ENCODE measurements around the gene GATAD2A. TPM values are rescaled to one million over a fixed set of nuclear protein-coding genes. Genes with fewer than 3 reads are reported as not detected.
A peak's percentile ranks its signal among the peaks of the same experiment; 100 is the strongest.

GATAD2A gene
- total RNA-seq, 2 experiments from 2014 or later, result 180 TPM

DNA sequence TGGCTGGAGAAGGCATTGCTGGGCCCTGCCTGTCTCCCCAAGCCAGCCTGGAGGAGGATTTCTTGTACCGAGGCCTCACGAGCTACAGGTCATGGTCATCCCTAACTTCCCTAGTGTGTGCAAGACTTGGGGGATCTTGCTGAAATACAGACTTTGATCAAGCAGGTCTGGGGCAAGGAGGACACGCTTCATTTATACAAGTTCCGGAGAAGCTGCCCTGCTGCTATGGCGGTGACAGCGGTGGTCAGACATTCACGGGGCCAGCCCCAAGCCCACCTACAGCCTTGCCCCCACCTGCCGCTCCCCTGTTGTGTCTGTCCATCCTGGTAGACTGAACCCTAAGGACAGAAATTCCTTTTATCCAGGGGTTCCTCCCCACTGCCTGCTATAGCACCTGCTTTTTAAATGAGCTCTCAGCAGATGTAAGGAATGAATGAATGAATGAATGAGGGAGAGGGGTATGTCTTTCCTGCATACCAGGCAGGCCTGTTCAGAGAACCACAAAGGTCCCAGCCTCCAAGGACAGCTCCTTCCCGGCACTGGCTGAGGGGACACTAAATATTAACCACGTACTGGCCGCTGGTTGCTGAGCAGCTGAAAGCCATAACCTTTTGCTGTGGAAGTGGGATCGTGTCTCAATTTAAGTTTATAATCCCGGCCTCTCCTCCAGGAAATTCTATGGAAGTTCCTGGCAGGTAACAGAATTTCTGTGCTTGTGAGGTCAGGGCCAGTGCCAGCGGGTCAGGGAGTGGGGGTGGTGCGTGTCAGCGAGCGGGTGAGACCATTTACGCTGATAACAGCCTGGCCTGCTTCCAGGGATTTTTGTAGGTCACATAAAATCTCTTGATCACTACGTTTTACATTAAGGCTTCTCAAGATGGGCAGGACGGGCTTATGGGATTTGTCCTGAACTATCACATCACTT, 82.7 kb downstream of the GATAD2A start:
- Mint-ChIP-seq H3K27ac (peak overlapping the region; percentile 97), H3K4me3 (peak overlapping the region; percentile 68), H3K27me3 (ENCODE audit: low read depth) (no peaks in the 10 kb centered on the region), H3K4me1 (ENCODE audit: low read depth) (peaks cover 64% of the 10 kb centered on the region), H3K9me3 (ENCODE audit: insufficient read depth) (no peaks in the 10 kb centered on the region), H3K36me3 (ENCODE audit: low read depth) (peaks cover 43% of the 10 kb centered on the region)
- ChIA-PET CTCF (interaction anchor here (0.9 to 7.8 kb wide), 13 partner anchors 8 to 166 kb away, joined by 3 to 162 read pairs (median 4); partner anchors contain the start of genes GATAD2A and MAU2), POLR2A (interaction anchor here (1.0 to 2.8 kb wide), 7 partner anchors 20 to 123 kb away, joined by 3 to 16 read pairs (median 3); partner anchors contain the start of gene TSSK6)
- ATAC-seq (no peak), DNase-seq (no peak)

GRCh38 chr19:19488875-19489690, 83.6 kb downstream of the GATAD2A start:
- POLR2A ChIA-PET, result interaction anchor here (0.6 to 2.8 kb wide), 11 partner anchors 20 to 1908 kb away, joined by 3 to 17 read pairs (median 4); partner anchors contain the start of gene TSSK6
- ATAC-seq, result peak; percentile 91
- peak overlapping the region; percentile 68 for H3K4me3 Mint-ChIP-seq
- peak; percentile 98 for DNase-seq
- peaks cover 62% of the 10 kb centered on the region for H3K4me1 Mint-ChIP-seq (ENCODE audit: low read depth)
- H3K27me3 Mint-ChIP-seq (ENCODE audit: low read depth), result no peaks in the 10 kb centered on the region
- no peaks in the 10 kb centered on the region for H3K9me3 Mint-ChIP-seq (ENCODE audit: insufficient read depth)
- peak overlapping the region; percentile 97 for H3K27ac Mint-ChIP-seq
- H3K36me3 Mint-ChIP-seq (ENCODE audit: low read depth), result peaks cover 45% of the 10 kb centered on the region
- CTCF ChIA-PET, result interaction anchor here (0.6 to 7.8 kb wide), 20 partner anchors 9 to 343 kb away, joined by 3 to 162 read pairs (median 8); partner anchors contain the start of genes GATAD2A, MAU2, NDUFA13 and TSSK6

DNA sequence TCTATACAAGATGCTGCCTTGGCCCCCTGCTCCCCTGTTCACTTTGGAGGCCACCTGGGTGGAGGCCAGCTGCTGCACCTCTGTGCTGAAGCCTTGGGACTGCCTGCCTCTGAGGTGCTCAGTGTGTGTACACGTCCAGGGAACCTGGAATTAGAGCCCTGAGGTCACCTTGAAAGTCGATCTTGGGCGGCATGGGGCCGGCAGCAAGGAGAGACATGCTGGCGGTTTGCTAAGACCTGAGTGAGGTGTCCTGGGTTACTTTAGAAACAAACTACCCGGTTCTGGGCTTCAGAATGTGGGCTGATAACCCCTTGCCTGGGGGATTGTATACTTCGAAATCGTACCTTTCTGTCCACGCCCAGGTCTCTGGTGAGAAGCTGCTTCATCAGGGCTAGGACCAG, 84.3 kb downstream of the GATAD2A start:
- DNase-seq, result peak; percentile 30
- H3K4me3 Mint-ChIP-seq, result peak overlapping the region; percentile 12

GRCh38 chr19:19490214-19490968, 84.9 kb downstream of the GATAD2A start:
- ATAC-seq (peak; percentile 19), DNase-seq (peak; percentile 89)
- Mint-ChIP-seq H3K9me3 (ENCODE audit: insufficient read depth) (no peaks in the 10 kb centered on the region), H3K4me1 (ENCODE audit: low read depth) (peaks cover 54% of the 10 kb centered on the region), H3K27ac (peak overlapping the region; percentile 97), H3K4me3 (peak overlapping the region; percentile 12), H3K36me3 (ENCODE audit: low read depth) (peaks cover 52% of the 10 kb centered on the region), H3K27me3 (ENCODE audit: low read depth) (no peaks in the 10 kb centered on the region)
- ChIA-PET POLR2A (interaction anchor here (0.6 to 2.8 kb wide), 11 partner anchors 25 to 169 kb away, joined by 3 to 17 read pairs (median 3); partner anchors contain the start of genes GATAD2A, NDUFA13 and TSSK6), CTCF (interaction anchor here (0.6 to 7.8 kb wide), 32 partner anchors 9 to 342 kb away, joined by 3 to 162 read pairs (median 6); partner anchors contain the start of genes BORCS8, GATAD2A, GMIP and MAU2)

More for the DNA sequence above, 84.3 kb downstream of the GATAD2A start:
- H3K9me3 Mint-ChIP-seq (ENCODE audit: insufficient read depth), result no peaks in the 10 kb centered on the region
- ChIA-PET CTCF (interaction anchor here (0.6 to 7.8 kb wide), 28 partner anchors 8 to 344 kb away, joined by 3 to 162 read pairs (median 8); partner anchors contain the start of genes GATAD2A, MAU2, NDUFA13 and TSSK6), POLR2A (interaction anchor here (0.7 to 2.8 kb wide), 9 partner anchors 28 to 168 kb away, joined by 3 to 17 read pairs (median 3); no protein-coding TSS in a partner anchor)
- peaks cover 50% of the 10 kb centered on the region for H3K36me3 Mint-ChIP-seq (ENCODE audit: low read depth)
- H3K27me3 Mint-ChIP-seq (ENCODE audit: low read depth), result no peaks in the 10 kb centered on the region
- H3K4me1 Mint-ChIP-seq (ENCODE audit: low read depth), result peaks cover 60% of the 10 kb centered on the region
- ATAC-seq, result peak; percentile 20
- peak overlapping the region; percentile 97 for H3K27ac Mint-ChIP-seq

GRCh38 chr19:19491321-19492025, 86.0 kb downstream of the GATAD2A start:
- Mint-ChIP-seq H3K4me1 (ENCODE audit: low read depth) (peaks cover 44% of the 10 kb centered on the region), H3K9me3 (ENCODE audit: insufficient read depth) (no peaks in the 10 kb centered on the region), H3K4me3 (no peak overlapping the region), H3K27ac (no peak overlapping the region), H3K36me3 (ENCODE audit: low read depth) (peaks cover 54% of the 10 kb centered on the region), H3K27me3 (ENCODE audit: low read depth) (no peaks in the 10 kb centered on the region)
- ATAC-seq, result no peak
- CTCF ChIA-PET, result interaction anchor here (0.6 to 7.8 kb wide), 23 partner anchors 19 to 343 kb away, joined by 3 to 162 read pairs (median 8); partner anchors contain the start of genes BORCS8, GATAD2A, GMIP and NDUFA13
- DNase-seq, result no peak
- POLR2A ChIA-PET, result interaction anchor here (0.7 to 2.8 kb wide), 6 partner anchors 24 to 127 kb away, joined by 3 to 17 read pairs (median 6); partner anchors contain the start of genes GATAD2A, NDUFA13 and TSSK6

DNA sequence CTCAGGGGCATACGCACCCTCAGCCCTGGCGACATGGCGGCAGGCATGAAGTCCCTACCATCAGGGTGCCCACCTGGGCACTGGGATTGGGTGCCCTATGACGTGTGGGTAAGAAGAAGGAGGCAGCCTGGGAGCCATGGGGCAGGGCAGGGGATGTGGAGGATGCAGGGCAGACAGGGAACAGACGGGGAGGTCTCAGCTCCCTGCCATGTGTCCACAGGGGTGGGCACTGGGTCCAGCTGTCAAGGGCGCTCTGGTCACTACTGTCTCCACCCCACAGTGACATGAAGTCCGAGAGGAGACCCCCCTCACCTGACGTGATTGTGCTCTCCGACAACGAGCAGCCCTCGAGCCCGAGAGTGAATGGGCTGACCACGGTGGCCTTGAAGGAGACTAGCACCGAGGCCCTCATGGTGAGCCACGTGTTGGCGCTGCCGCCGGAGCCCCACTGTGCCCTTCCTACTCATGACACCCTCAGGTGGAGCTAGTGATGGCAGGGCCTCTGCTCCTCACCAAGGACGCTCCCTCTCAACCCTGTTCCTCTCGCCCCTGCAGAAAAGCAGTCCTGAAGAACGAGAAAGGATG, 86.6 kb downstream of the GATAD2A start:
- Mint-ChIP-seq H3K9me3 (ENCODE audit: insufficient read depth) (no peaks in the 10 kb centered on the region), H3K4me3 (no peak overlapping the region), H3K27me3 (ENCODE audit: low read depth) (no peaks in the 10 kb centered on the region), H3K27ac (no peak overlapping the region), H3K36me3 (ENCODE audit: low read depth) (peaks cover 57% of the 10 kb centered on the region), H3K4me1 (ENCODE audit: low read depth) (peaks cover 42% of the 10 kb centered on the region)
- POLR2A ChIA-PET, result interaction anchor here (0.8 to 1.5 kb wide), 2 partner anchors 24 kb away, joined by 3 to 7 read pairs; partner anchors contain the start of genes NDUFA13 and TSSK6
- CTCF ChIA-PET, result interaction anchor here (0.9 to 7.8 kb wide), 4 partner anchors 23 to 127 kb away, joined by 3 to 162 read pairs (median 28); partner anchors contain the start of genes GATAD2A and TSSK6
- DNase-seq, result no peak
- no peak for ATAC-seq

GRCh38 chr19:19493841-19494546, 88.5 kb downstream of the GATAD2A start:
- ChIA-PET POLR2A (no interaction called here), CTCF (interaction anchor here (7.8 kb wide), 1 partner anchor 128 kb away, joined by 162 read pairs; no protein-coding TSS in a partner anchor)

GRCh38 chr19:19495614-19496603, 90.4 kb downstream of the GATAD2A start:
- POLR2A ChIA-PET, result no interaction called here
- Mint-ChIP-seq H3K27ac (peak overlapping the region; percentile 25), H3K27me3 (ENCODE audit: low read depth) (no peaks in the 10 kb centered on the region), H3K4me1 (ENCODE audit: low read depth) (peaks cover 8% of the 10 kb centered on the region), H3K4me3 (no peak overlapping the region), H3K36me3 (ENCODE audit: low read depth) (peaks cover 61% of the 10 kb centered on the region), H3K9me3 (ENCODE audit: insufficient read depth) (no peaks in the 10 kb centered on the region)
- DNase-seq, result no peak
- CTCF ChIA-PET, result interaction anchor here (1.1 kb wide), 1 partner anchor 126 kb away, joined by 3 read pairs; no protein-coding TSS in a partner anchor
- ATAC-seq, result no peak

More at GRCh38 chr19:19493841-19494546, 88.5 kb downstream of the GATAD2A start:
- Mint-ChIP-seq H3K27me3 (ENCODE audit: low read depth) (no peaks in the 10 kb centered on the region), H3K27ac (no peak overlapping the region), H3K4me3 (no peak overlapping the region), H3K4me1 (ENCODE audit: low read depth) (peaks cover 27% of the 10 kb centered on the region), H3K36me3 (ENCODE audit: low read depth) (peaks cover 60% of the 10 kb centered on the region), H3K9me3 (ENCODE audit: insufficient read depth) (no peaks in the 10 kb centered on the region)
- ATAC-seq, result no peak
- no peak for DNase-seq
